K562 (cell line): Measurements from ENCODE around the gene POU2F1. TPM values are rescaled to one million over a fixed set of nuclear protein-coding genes. Genes with fewer than 3 reads are reported as not detected.
A peak's percentile ranks its signal among the peaks of the same experiment; 100 is the strongest.

Experiments used
- ATAC-seq: fragments of 200-7000 bp; cut with Tn5 transposase; 3 replicates; pipeline ENCODE4 v1.9.1; 2020; ENCODE audit warnings: moderate library complexity
- BruUV-seq: library from RNA; stranded (reverse); fragments of 400-500 nt; replicated peaks from 2 replicates; lab custom pipeline; 2021; lab: Mats Ljungman, UMichigan
- CTCF ChIA-PET: fragments of 300-600 bp; formaldehyde crosslinking; extraction: SDS; loops from one replicate; lab custom pipeline; 2021; ENCODE audit warnings: low intra/inter-chr PET ratio; lab: Yijun Ruan, JAX
- POLR2A ChIA-PET: fragments of 300-600, 350-650 bp; sonication (Branson Sonifier 250); formaldehyde crosslinking; extraction: SDS; loops from one replicate; lab custom pipeline; 2021; ENCODE audit warnings: antibody characterized with exemption, inconsistent platforms; lab: Yijun Ruan, JAX
- DNase-seq, 4 experiments: peaks; one replicate each; pipeline versions ENCODE4 v3.0.0 to v3.0.0-alpha.2; 2011 to 2018; ENCODE audit warnings: low spot score in 3 of 4, mixed read lengths in 3 of 4; ENCODE audit errors: extremely low read depth in 1 of 4
- FAIRE-seq: peaks from 2 replicates; lab custom pipeline; 2011; peaks lifted over from hg19 to GRCh38; lab: Jason Lieb, UNC
- H2AFZ ChIP-seq: 2 replicates; pipeline ENCODE4 v1.6.0; 2011; ENCODE audit warnings: low read depth, low read length, control low read depth, inconsistent platforms
- H3K27ac ChIP-seq: fragments of 200-600 bp; 3 replicates; pipeline ENCODE4 v1.8.0; 2011; ENCODE audit warnings: low read depth, mild to moderate bottlenecking, control low read depth, inconsistent platforms, low read length, moderate library complexity, mixed read lengths; ENCODE audit errors: extremely low read depth
- H3K27me3 ChIP-seq, 2 experiments: fragments of 300-600 bp in 1 of 2; 2 replicates in 1 of 2; 3 replicates in 1 of 2; pipeline versions ENCODE4 v1.6.0 to v1.8.0; 2011; ENCODE audit warnings: inconsistent platforms in 2 of 2, low read length in 2 of 2, mild to moderate bottlenecking in 1 of 2, mixed read lengths in 1 of 2, moderate library complexity in 1 of 2; ENCODE audit not compliant: control insufficient read depth in 2 of 2, insufficient read depth in 2 of 2
- H3K36me3 ChIP-seq: fragments of 300-600 bp; 3 replicates; pipeline ENCODE4 v1.8.0; 2011; ENCODE audit warnings: mild to moderate bottlenecking, low read length, inconsistent platforms; ENCODE audit not compliant: control insufficient read depth, insufficient read depth
- H3K4me1 ChIP-seq, 2 experiments: fragments of 200-600 bp in 1 of 2; replicated peaks in 1 of 2; 2 replicates in 1 of 2; 3 replicates in 1 of 2; pipeline versions ENCODE4 v1.5.1 to v1.8.0; 2011; ENCODE audit warnings: inconsistent platforms in 2 of 2, low read length in 2 of 2, mild to moderate bottlenecking in 1 of 2, mixed read lengths in 1 of 2, moderate library complexity in 1 of 2; ENCODE audit not compliant: control insufficient read depth in 2 of 2, insufficient read depth in 2 of 2
- H3K4me2 ChIP-seq: 2 replicates; pipeline ENCODE4 v1.6.1; 2011; ENCODE audit warnings: low read length, control low read depth, inconsistent platforms, mixed read lengths; ENCODE audit not compliant: insufficient read depth
- H3K4me3 ChIP-seq: fragments of 200-600 bp; sonication (generic), shearing (Covaris generic); 2 replicates; pipeline ENCODE4 v1.5.1; 2016; ENCODE audit warnings: control low read depth, inconsistent platforms
- H3K79me2 ChIP-seq: fragments of 200-600 bp; 3 replicates; pipeline ENCODE4 v1.8.0; 2011; ENCODE audit warnings: low read length, inconsistent platforms; ENCODE audit not compliant: control insufficient read depth, insufficient read depth
- H3K9ac ChIP-seq, 2 experiments: 2 replicates each; pipeline versions ENCODE4 v1.6.0 to v1.6.1; 2011; ENCODE audit warnings: low read depth in 2 of 2, low read length in 2 of 2, control low read depth in 1 of 2, inconsistent platforms in 1 of 2, mild to moderate bottlenecking in 1 of 2, mixed read lengths in 1 of 2; ENCODE audit not compliant: insufficient read depth in 1 of 2
- H3K9me1 ChIP-seq: one replicate; pipeline ENCODE4 v1.6.0; 2011; ENCODE audit warnings: inconsistent platforms, mild to moderate bottlenecking, low read length, moderate library complexity; ENCODE audit not compliant: control insufficient read depth, insufficient read depth
- H3K9me3 ChIP-seq: replicated peaks from 2 replicates; pipeline ENCODE4 v1.5.1; 2011; ENCODE audit warnings: low read depth, low read length, inconsistent platforms; ENCODE audit not compliant: control insufficient read depth, insufficient read depth
- H4K20me1 ChIP-seq: replicated peaks from 2 replicates; pipeline ENCODE4 v1.6.1; 2011; ENCODE audit warnings: low read length, inconsistent platforms, mixed read lengths; ENCODE audit not compliant: control insufficient read depth, insufficient read depth
- ARNT ChIP-seq, 2 experiments: fragments of 450-650 bp; IDR thresholded peaks; 2 replicates each; pipeline ENCODE4 v1.6.1; 2016; ENCODE audit warnings: mild to moderate bottlenecking in 1 of 2
- C11orf30 ChIP-seq: fragments of 450-650 bp; IDR thresholded peaks from 2 replicates; pipeline ENCODE4 v1.6.1; 2016; ENCODE audit warnings: low read depth, mild to moderate bottlenecking
- CREBBP ChIP-seq: IDR thresholded peaks from one replicate; pipeline ENCODE4 v1.6.1; 2012; ENCODE audit warnings: low read depth, mild to moderate bottlenecking, control low read depth, inconsistent platforms, low read length
- MED1 ChIP-seq: sonication (generic); formaldehyde crosslinking; IDR thresholded peaks from 2 replicates; pipeline ENCODE4 v1.8.1; 2023; ENCODE audit warnings: missing genetic modification reagents, borderline replicate concordance
- POLR3G ChIP-seq: IDR thresholded peaks from 2 replicates; pipeline ENCODE4 v1.6.1; 2011; ENCODE audit not compliant: insufficient read length, insufficient replicate concordance; ENCODE audit errors: extremely low read depth
- PRPF4 ChIP-seq: fragments of 200-400 bp; formaldehyde crosslinking; IDR thresholded peaks from one replicate; pipeline ENCODE4 v1.6.1; 2017; ENCODE audit warnings: low read length, low read depth, mild to moderate bottlenecking; ENCODE audit not compliant: insufficient read depth, poor library complexity, severe bottlenecking
- RBM34 ChIP-seq: fragments of 200-400 bp; formaldehyde crosslinking; IDR thresholded peaks from 2 replicates; pipeline ENCODE4 v1.6.1; 2018; ENCODE audit warnings: low read length, borderline replicate concordance; ENCODE audit not compliant: insufficient read depth
- SAP30 ChIP-seq: fragments of 200-600 bp; sonication (generic); IDR thresholded peaks from 2 replicates; pipeline ENCODE4 v1.6.1; 2012; ENCODE audit warnings: borderline replicate concordance, low read depth, mild to moderate bottlenecking, moderate library complexity, low read length, control low read depth, inconsistent platforms; ENCODE audit not compliant: insufficient read depth, poor library complexity, severe bottlenecking
- TAF15 ChIP-seq: fragments of 200-400 bp; formaldehyde crosslinking; IDR thresholded peaks from 2 replicates; pipeline ENCODE4 v1.6.1; 2017; ENCODE audit warnings: mild to moderate bottlenecking, low read depth, low read length, moderate library complexity
- TSC22D4 ChIP-seq: fragments of 450-650 bp; IDR thresholded peaks from 2 replicates; pipeline ENCODE4 v1.6.1; 2016; ENCODE audit warnings: missing genetic modification characterization, missing biosample characterization, control low read depth
- in situ Hi-C: fragments of 300-500 bp; cut with MboI; formaldehyde crosslinking; loops from 4 replicates; pipeline ENCODE4 v1.15.0; 2018; ENCODE audit warnings: inconsistent platforms, mixed read lengths
- intact Hi-C: fragments of 100-400 bp; cut with micrococcal nuclease; formaldehyde crosslinking; loops from 2 replicates; pipeline ENCODE4 v1.14.2; 2022
- polyA plus RNA-seq, 8 experiments: library from polyadenylated mRNA; depleted of rRNA in 4 of 8; stranded (reverse) in 5 of 8; unstranded in 3 of 8; fragments of >200 nt; fragmentation: Nextera tagmentation in 2 of 8; fragmentation: Illumina TruSeq in 1 of 8; extraction: Ambion mirVana in 2 of 8; extraction: Trizol in 1 of 8; gene quantifications; 2 replicates each; pipeline versions ENCODE4 v1.2.1 to v1.2.3, GENCODE V29; 2011 to 2014; ENCODE audit warnings: inconsistent platforms in 1 of 8, missing spikeins in 1 of 8
- total RNA-seq, 7 experiments: library from RNA; depleted of rRNA in 6 of 7; stranded (reverse); fragments of >200 nt in 6 of 7; fragmentation: Illumina TruSeq in 2 of 7; extraction: Trizol in 2 of 7; gene quantifications; 2 replicates each; pipeline versions ENCODE4 v1.2.1 to v1.2.3, GENCODE V29; 2011 to 2021; ENCODE audit warnings: low replicate concordance in 1 of 7
- TF ChIP-seq, protein P1 (sequence below): fragments of 250-450 bp; sonication (Bioruptor Pico); IDR thresholded peaks from 2 replicates; pipeline ENCODE4 v1.5.0; 2021
- TF ChIP-seq, protein P2 (sequence below): sonication (generic); formaldehyde crosslinking; IDR thresholded peaks from 2 replicates; pipeline ENCODE4 v1.8.0; 2023; ENCODE audit warnings: mild to moderate bottlenecking, missing genetic modification reagents
- TF ChIP-seq, protein P3 (sequence below): sonication (generic); formaldehyde crosslinking; IDR thresholded peaks from 2 replicates; pipeline ENCODE4 v1.8.0; 2022; ENCODE audit warnings: mild to moderate bottlenecking, low read depth, missing genetic modification reagents

POU2F1 gene
- total and polyA plus RNA-seq, 9 of the 15 experiments (the other 6 are each of a cell fraction or from before 2014, with no cell fraction given): 2.6 to 22.3 (median 8.8) TPM

DNA sequence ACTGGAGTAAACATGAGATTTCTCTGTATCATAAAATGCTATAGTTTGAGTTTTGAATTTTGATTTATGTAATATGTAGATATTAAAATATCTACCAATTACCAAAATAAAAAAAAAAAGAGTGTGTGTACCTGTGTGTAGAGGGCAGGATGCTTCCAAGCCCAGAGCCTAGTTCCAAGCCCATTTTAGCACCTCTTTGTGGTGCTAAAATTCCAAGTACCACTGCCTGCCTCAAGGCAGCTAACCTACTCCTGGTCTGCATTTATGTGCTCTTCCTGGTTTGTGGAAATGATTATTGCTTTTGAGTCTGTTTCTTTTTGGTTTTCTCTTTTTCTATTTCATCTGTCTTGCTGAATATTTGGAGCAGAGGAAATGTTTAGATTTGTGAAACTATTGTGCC lies 8.7 kb upstream of the POU2F1 start:
- H3K9me3 ChIP-seq: 0 out of 2 replicates have a peak, but pooled peaks cover 2% of the 10 kb centered on the region
- CTCF ChIA-PET: no interaction called here

More for the DNA sequence above, 8.7 kb upstream of the POU2F1 start:
- in situ Hi-C loops: no loop called here
- Histone ChIP-seq H3K9ac (no peak overlapping the region), H3K9me1 (no peaks in the 10 kb centered on the region), H3K27ac (no peak overlapping the region), H2AFZ (peak overlapping the region; percentile 87; the same call in 1 of the 2 replicates), H4K20me1 (no peaks in the 10 kb centered on the region), H3K27me3 (no peaks in the 10 kb centered on the region), H3K4me2 (no peak overlapping the region), H3K36me3 (no peaks in the 10 kb centered on the region), H3K4me3 (no peak overlapping the region), H3K4me1 (peaks cover 0 to 2% of the 10 kb centered on the region in 2 experiments; a peak in 1 of 5 replicates), H3K79me2 (no peaks in the 10 kb centered on the region)
- intact Hi-C loops: no loop called here
- BruUV-seq: no TSS peak
- no peak for FAIRE-seq
- POLR2A ChIA-PET: interaction anchor here (3.2 kb wide), 1 partner anchor 8 kb away, joined by 25 read pairs; the partner anchor contains the start of gene POU2F1
- TF ChIP-seq TSC22D4 (tag): no peak
- TF ChIP-seq, protein P1, sequence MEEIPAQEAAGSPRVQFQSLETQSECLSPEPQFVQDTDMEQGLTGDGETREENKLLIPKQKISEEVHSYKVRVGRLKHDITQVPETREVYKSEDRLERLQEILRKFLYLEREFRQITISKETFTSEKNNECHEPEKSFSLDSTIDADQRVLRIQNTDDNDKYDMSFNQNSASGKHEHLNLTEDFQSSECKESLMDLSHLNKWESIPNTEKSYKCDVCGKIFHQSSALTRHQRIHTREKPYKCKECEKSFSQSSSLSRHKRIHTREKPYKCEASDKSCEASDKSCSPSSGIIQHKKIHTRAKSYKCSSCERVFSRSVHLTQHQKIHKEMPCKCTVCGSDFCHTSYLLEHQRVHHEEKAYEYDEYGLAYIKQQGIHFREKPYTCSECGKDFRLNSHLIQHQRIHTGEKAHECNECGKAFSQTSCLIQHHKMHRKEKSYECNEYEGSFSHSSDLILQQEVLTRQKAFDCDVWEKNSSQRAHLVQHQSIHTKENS (CRISPR knock-in tag): no peak
- no peak for TF ChIP-seq C11orf30
- no peak for TF ChIP-seq SAP30
- no peak for TF ChIP-seq ARNT (IDR thresholded peaks at IDR 0.05)
- TF ChIP-seq MED1 (CRISPR knock-in tag): no peak
- no peak for TF ChIP-seq CREBBP
- TF ChIP-seq, protein P2, sequence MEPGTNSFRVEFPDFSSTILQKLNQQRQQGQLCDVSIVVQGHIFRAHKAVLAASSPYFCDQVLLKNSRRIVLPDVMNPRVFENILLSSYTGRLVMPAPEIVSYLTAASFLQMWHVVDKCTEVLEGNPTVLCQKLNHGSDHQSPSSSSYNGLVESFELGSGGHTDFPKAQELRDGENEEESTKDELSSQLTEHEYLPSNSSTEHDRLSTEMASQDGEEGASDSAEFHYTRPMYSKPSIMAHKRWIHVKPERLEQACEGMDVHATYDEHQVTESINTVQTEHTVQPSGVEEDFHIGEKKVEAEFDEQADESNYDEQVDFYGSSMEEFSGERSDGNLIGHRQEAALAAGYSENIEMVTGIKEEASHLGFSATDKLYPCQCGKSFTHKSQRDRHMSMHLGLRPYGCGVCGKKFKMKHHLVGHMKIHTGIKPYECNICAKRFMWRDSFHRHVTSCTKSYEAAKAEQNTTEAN (CRISPR knock-in tag): no peak
- no peak for TF ChIP-seq PRPF4
- no peak for TF ChIP-seq TAF15
- TF ChIP-seq, protein P3, sequence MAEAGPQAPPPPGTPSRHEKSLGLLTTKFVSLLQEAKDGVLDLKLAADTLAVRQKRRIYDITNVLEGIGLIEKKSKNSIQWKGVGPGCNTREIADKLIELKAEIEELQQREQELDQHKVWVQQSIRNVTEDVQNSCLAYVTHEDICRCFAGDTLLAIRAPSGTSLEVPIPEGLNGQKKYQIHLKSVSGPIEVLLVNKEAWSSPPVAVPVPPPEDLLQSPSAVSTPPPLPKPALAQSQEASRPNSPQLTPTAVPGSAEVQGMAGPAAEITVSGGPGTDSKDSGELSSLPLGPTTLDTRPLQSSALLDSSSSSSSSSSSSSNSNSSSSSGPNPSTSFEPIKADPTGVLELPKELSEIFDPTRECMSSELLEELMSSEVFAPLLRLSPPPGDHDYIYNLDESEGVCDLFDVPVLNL (CRISPR knock-in tag): no peak
- TF ChIP-seq RBM34: no peak
- TF ChIP-seq POLR3G: no peak
- no peak for DNase-seq
- no peak for ATAC-seq
